ENCODE data around the gene RELN. TPM values are rescaled to one million over a fixed set of nuclear protein-coding genes. Genes with fewer than 3 reads are reported as not detected.

RELN gene
- total RNA-seq, 1 experiment from 2014 or later, result 4.3 TPM

GRCh38 chr7:103985565-103986126 lies 3.8 kb downstream of the RELN start:
- Histone ChIP-seq H3K4me3 (ENCODE audit: low read depth, low read length) (no peak overlapping the region), H3K4me1 (no peaks in the 10 kb centered on the region), H3K27me3 (replicated peaks; ENCODE audit: control insufficient read depth, insufficient read depth, low read length) (no peaks in the 10 kb centered on the region), H3K9me3 (no peaks in the 10 kb centered on the region), H3K36me3 (ENCODE audit: control insufficient read depth, insufficient read depth, low read length) (no peaks in the 10 kb centered on the region)
- H3K4me3 Mint-ChIP-seq (ENCODE audit: unreplicated experiment), result no peak overlapping the region
- BruUV-seq (replicated peaks), result no TSS peak
- H3K27ac Mint-ChIP-seq (ENCODE audit: unreplicated experiment), result no peak overlapping the region
- ChIA-PET CTCF (no interaction called here), POLR2A (no interaction called here)
- DNase-seq, result no peak
- TF ChIP-seq, protein P1, sequence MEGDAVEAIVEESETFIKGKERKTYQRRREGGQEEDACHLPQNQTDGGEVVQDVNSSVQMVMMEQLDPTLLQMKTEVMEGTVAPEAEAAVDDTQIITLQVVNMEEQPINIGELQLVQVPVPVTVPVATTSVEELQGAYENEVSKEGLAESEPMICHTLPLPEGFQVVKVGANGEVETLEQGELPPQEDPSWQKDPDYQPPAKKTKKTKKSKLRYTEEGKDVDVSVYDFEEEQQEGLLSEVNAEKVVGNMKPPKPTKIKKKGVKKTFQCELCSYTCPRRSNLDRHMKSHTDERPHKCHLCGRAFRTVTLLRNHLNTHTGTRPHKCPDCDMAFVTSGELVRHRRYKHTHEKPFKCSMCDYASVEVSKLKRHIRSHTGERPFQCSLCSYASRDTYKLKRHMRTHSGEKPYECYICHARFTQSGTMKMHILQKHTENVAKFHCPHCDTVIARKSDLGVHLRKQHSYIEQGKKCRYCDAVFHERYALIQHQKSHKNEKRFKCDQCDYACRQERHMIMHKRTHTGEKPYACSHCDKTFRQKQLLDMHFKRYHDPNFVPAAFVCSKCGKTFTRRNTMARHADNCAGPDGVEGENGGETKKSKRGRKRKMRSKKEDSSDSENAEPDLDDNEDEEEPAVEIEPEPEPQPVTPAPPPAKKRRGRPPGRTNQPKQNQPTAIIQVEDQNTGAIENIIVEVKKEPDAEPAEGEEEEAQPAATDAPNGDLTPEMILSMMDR (IDR thresholded peaks at IDR 0.05; ENCODE audit: insufficient read depth in 1 of 2, low read depth in 1 of 2, low read length in 1 of 2, severe bottlenecking in 1 of 2, unreplicated experiment in 1 of 2), result no peak
- H3K27me3 Mint-ChIP-seq (ENCODE audit: insufficient read depth, unreplicated experiment), result no peaks in the 10 kb centered on the region
- H3K9me3 Mint-ChIP-seq (ENCODE audit: unreplicated experiment), result no peaks in the 10 kb centered on the region
- H3K4me1 Mint-ChIP-seq (ENCODE audit: low read depth, unreplicated experiment), result no peaks in the 10 kb centered on the region
- intact Hi-C loops (cut with micrococcal nuclease; ENCODE audit: unreplicated experiment), result no loop called here
- no peaks in the 10 kb centered on the region for H3K36me3 Mint-ChIP-seq (ENCODE audit: insufficient read depth, unreplicated experiment)

- Mint-ChIP-seq H3K9me3 (ENCODE audit: unreplicated experiment) (no peaks in the 10 kb centered on the region), H3K27ac (ENCODE audit: unreplicated experiment) (no peak overlapping the region), H3K4me3 (ENCODE audit: unreplicated experiment) (no peak overlapping the region), H3K36me3 (ENCODE audit: insufficient read depth, unreplicated experiment) (no peaks in the 10 kb centered on the region), H3K4me1 (ENCODE audit: low read depth, unreplicated experiment) (no peaks in the 10 kb centered on the region), H3K27me3 (ENCODE audit: insufficient read depth, unreplicated experiment) (no peaks in the 10 kb centered on the region)
- no peaks in the 10 kb centered on the region for H3K4me1 ChIP-seq
- ChIA-PET CTCF (no interaction called here), POLR2A (no interaction called here)
- TF ChIP-seq, protein P1 (IDR thresholded peaks at IDR 0.05; ENCODE audit: insufficient read depth in 1 of 2, low read depth in 1 of 2, low read length in 1 of 2, severe bottlenecking in 1 of 2, unreplicated experiment in 1 of 2), result no peak
- no TSS peak for BruUV-seq (replicated peaks)
- H3K4me3 ChIP-seq (ENCODE audit: low read depth, low read length), result no peak overlapping the region
- no peaks in the 10 kb centered on the region for H3K36me3 ChIP-seq (ENCODE audit: control insufficient read depth, insufficient read depth, low read length)
- no peaks in the 10 kb centered on the region for H3K9me3 ChIP-seq
- H3K27me3 ChIP-seq (replicated peaks; ENCODE audit: control insufficient read depth, insufficient read depth, low read length), result no peaks in the 10 kb centered on the region
- intact Hi-C loops (cut with micrococcal nuclease; ENCODE audit: unreplicated experiment), result no loop called here
- no peak for DNase-seq
Observed at GRCh38 chr7:103984050-103984449, 5.4 kb downstream of the RELN start.

- no peaks in the 10 kb centered on the region for H3K27me3 ChIP-seq (replicated peaks; ENCODE audit: control insufficient read depth, insufficient read depth, low read length)
- H3K9me3 ChIP-seq, result no peaks in the 10 kb centered on the region
- CTCF ChIA-PET, result no interaction called here
- TF ChIP-seq, protein P1 (IDR thresholded peaks at IDR 0.05; ENCODE audit: insufficient read depth in 1 of 2, low read depth in 1 of 2, low read length in 1 of 2, severe bottlenecking in 1 of 2, unreplicated experiment in 1 of 2), result no peak
- Mint-ChIP-seq H3K9me3 (ENCODE audit: unreplicated experiment) (no peaks in the 10 kb centered on the region), H3K27me3 (ENCODE audit: insufficient read depth, unreplicated experiment) (no peaks in the 10 kb centered on the region), H3K4me1 (ENCODE audit: low read depth, unreplicated experiment) (no peaks in the 10 kb centered on the region), H3K36me3 (ENCODE audit: insufficient read depth, unreplicated experiment) (no peaks in the 10 kb centered on the region), H3K27ac (ENCODE audit: unreplicated experiment) (no peak overlapping the region), H3K4me3 (ENCODE audit: unreplicated experiment) (no peak overlapping the region)
- no TSS peak for BruUV-seq (replicated peaks)
- intact Hi-C loops (cut with micrococcal nuclease; ENCODE audit: unreplicated experiment), result no loop called here
- H3K36me3 ChIP-seq (ENCODE audit: control insufficient read depth, insufficient read depth, low read length), result no peaks in the 10 kb centered on the region
- H3K4me1 ChIP-seq, result no peaks in the 10 kb centered on the region
- H3K4me3 ChIP-seq (ENCODE audit: low read depth, low read length), result no peak overlapping the region
- POLR2A ChIA-PET, result no interaction called here
- DNase-seq, result no peak
Observed at GRCh38 chr7:103983201-103983977, 6.1 kb downstream of the RELN start.
